ENCODE measurements around the gene KRT25. TPM values are rescaled to one million over a fixed set of nuclear protein-coding genes. Genes with fewer than 3 reads are reported as not detected.

The KRT25 gene
- total RNA-seq, 4 donors from 2014 or later, result 0.59 to 111 TPM; not detected in 2

DNA sequence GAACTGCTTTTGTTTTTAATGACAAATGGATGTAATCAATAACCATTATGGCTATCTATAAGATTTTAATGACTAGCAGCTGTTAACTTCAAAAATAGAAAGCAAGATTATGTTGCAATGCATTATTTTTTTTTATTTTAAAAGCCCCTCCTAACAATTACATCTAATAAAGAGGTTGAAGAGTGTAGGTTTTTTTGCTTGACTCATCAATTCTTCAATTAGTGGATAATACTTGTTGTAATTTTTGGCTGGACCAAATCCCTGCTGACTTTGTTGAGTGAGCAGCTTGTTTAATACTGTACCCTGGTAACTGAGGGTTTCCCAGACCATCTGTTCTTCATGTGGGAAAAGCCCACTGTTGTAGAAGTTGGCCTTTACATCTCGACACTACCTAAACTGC lies 24.2 kb downstream of the KRT25 start:
- intact Hi-C loops (cut with DNase I; ENCODE audit: low total_unique reads), result no loop called here

DNA sequence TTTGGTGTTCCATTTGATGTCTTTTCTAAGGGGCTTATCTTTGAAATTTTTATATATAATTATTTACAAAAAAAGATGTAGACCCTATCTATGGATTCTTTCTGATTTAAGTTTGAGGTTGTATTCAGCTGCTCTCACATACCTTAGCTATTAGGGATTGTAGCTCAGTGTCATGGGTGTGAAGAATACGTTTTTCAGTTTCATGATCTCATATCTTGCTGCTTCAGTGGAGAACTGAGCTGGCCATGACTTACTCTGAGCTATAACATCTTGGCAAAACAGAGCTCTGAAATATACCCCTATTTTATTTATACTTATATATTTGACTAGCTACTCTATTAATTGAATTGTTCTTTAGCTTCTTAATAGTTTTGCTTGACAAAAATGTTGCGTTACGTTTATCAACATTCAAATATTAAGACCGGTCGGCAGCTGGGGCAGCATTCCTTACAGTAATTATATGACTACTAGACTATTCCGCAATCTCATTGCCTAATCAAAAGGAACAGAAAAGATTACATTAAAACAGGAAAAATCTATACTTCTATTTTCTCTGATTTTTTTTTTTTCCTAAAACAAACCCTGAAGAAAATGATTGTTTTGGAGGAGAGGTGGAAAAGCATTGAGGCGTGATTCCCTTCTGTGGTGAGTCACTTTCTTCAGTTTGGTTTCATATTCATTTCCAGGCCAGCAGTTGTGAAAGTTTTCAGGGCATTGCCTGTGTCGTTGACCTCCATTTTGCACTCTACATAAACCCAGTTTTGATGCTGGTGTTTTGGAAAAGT lies 27.5 kb downstream of the KRT25 start:
- intact Hi-C loops (cut with DNase I; ENCODE audit: low total_unique reads), result no loop called here
- TF ChIP-seq, protein P1, sequence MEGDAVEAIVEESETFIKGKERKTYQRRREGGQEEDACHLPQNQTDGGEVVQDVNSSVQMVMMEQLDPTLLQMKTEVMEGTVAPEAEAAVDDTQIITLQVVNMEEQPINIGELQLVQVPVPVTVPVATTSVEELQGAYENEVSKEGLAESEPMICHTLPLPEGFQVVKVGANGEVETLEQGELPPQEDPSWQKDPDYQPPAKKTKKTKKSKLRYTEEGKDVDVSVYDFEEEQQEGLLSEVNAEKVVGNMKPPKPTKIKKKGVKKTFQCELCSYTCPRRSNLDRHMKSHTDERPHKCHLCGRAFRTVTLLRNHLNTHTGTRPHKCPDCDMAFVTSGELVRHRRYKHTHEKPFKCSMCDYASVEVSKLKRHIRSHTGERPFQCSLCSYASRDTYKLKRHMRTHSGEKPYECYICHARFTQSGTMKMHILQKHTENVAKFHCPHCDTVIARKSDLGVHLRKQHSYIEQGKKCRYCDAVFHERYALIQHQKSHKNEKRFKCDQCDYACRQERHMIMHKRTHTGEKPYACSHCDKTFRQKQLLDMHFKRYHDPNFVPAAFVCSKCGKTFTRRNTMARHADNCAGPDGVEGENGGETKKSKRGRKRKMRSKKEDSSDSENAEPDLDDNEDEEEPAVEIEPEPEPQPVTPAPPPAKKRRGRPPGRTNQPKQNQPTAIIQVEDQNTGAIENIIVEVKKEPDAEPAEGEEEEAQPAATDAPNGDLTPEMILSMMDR (IDR thresholded peaks at IDR 0.05), result no peak
- TF ChIP-seq POLR2A (IDR thresholded peaks at IDR 0.05), result no peak
- DNase-seq (ENCODE audit: low spot score in 2 of 2), result no peak
- no peak overlapping the region for H3K4me3 ChIP-seq (ENCODE audit: low read depth, poor library complexity, severe bottlenecking)
- WGBS, 2 donors, result 62 to 63% methylated on average over 8 of the region's 8 CpGs

More for the DNA sequence above, 24.2 kb downstream of the KRT25 start:
- WGBS, 2 donors, result 45 to 53% methylated on average over 1 of the region's 1 CpG
- no peak overlapping the region for H3K4me3 ChIP-seq (ENCODE audit: low read depth, poor library complexity, severe bottlenecking)
- no peak for DNase-seq (ENCODE audit: low spot score in 2 of 2)
- no peak for TF ChIP-seq POLR2A (IDR thresholded peaks at IDR 0.05)
- TF ChIP-seq, protein P1 (IDR thresholded peaks at IDR 0.05), result no peak

DNA sequence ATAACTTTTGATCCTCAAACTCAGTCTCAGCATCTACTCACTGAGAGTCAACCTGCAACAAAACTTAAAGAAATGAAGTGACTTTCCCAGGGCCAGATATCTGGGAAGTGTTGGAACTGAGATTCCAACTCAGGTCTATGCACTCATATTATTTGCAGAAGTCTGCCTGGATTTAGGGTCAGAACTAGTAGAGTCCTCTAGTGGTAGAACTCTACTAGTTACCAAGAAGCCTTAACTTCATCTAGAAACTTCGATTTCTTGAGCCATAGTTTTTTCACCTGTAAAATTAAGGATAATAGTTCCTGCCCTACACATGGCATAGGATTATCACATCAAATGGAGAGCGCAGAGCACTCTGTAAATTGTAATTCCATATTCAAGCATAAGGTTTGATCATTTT lies 28.2 kb downstream of the KRT25 start:
- TF ChIP-seq POLR2A (IDR thresholded peaks at IDR 0.05), result no peak
- TF ChIP-seq, protein P1 (IDR thresholded peaks at IDR 0.05), result no peak
- intact Hi-C loops (cut with DNase I; ENCODE audit: low total_unique reads), result no loop called here
- no peak overlapping the region for H3K4me3 ChIP-seq (ENCODE audit: low read depth, poor library complexity, severe bottlenecking)
- no peak for DNase-seq (ENCODE audit: low spot score in 2 of 2)
- 63 to 75% methylated on average over 2 of the region's 2 CpGs for WGBS, 2 donors

DNA sequence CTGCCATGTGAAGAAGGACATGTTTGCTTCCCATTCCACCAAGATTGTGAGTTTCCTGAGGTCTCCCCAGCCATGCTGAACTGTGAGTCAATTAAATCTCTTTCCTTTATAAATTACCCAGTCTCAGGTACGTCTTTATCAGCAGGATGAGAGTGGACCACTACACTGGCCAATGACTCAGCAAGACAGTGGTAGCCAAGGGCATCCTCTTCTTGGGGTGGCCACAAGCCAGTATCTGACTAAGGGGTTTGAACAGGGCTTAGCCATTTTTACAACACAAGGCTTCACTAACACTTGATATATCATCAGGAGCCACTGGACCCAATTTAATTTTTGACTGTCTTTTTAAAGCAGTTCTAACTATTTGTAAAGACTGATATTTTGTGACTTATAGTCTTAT lies 30.5 kb downstream of the KRT25 start:
- no peak overlapping the region for H3K4me3 ChIP-seq (ENCODE audit: low read depth, poor library complexity, severe bottlenecking)
- DNase-seq (ENCODE audit: low spot score in 2 of 2), result no peak
- TF ChIP-seq, protein P1 (IDR thresholded peaks at IDR 0.05), result no peak
- no peak for TF ChIP-seq POLR2A (IDR thresholded peaks at IDR 0.05)
- intact Hi-C loops (cut with DNase I; ENCODE audit: low total_unique reads), result no loop called here
- 78 to 85% methylated on average over 1 of the region's 1 CpG for WGBS, 2 donors

DNA sequence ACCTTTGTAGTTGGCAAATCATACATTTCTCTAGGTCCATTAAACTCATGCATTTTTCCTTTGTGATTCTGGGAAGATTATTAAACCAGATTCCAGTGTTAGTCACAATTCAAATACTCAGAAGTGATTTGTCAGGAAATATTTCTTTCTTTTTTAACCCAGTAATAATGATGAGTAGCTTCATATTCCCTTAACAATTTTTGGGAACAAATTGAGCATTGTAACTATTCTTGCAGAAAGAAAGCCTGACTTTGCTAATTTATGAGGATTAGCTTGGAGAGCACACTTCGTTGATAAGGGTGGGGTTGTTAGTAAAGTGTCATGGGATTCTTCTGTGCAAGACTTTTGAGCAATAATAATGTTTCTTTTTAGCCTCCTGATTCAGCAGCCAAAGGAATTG lies 32.9 kb downstream of the KRT25 start:
- no peak for TF ChIP-seq POLR2A (IDR thresholded peaks at IDR 0.05)
- TF ChIP-seq, protein P1 (IDR thresholded peaks at IDR 0.05), result no peak
- WGBS, 2 donors, result 50 to 51% methylated on average over 1 of the region's 1 CpG
- intact Hi-C loops (cut with DNase I; ENCODE audit: low total_unique reads), result no loop called here
- DNase-seq (ENCODE audit: low spot score in 2 of 2), result no peak
- H3K4me3 ChIP-seq (ENCODE audit: low read depth, poor library complexity, severe bottlenecking), result no peak overlapping the region

DNA sequence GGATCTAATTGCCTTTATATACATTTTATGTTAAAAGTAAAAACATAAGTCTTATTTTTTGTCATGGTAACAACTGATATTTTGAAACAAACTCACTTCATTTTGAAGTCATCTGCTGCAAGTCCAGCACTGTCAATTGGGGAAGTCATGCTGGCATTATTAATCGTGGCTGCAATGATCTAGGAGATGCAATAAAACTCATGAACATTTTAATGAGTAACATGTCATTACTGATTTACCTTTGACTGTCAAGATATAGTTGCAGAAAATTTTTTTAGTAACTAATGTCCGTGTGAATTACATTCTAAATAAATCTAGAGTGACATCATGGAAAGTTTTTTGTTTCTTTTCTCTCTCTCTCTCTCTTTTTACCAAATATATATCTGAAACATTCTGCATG lies 34.2 kb downstream of the KRT25 start:
- no peak overlapping the region for H3K4me3 ChIP-seq (ENCODE audit: low read depth, poor library complexity, severe bottlenecking)
- DNase-seq (ENCODE audit: low spot score in 2 of 2), result no peak
- 38% methylated on average over 2 of the region's 2 CpGs for WGBS, 2 donors
- intact Hi-C loops (cut with DNase I; ENCODE audit: low total_unique reads), result no loop called here
- TF ChIP-seq, protein P1 (IDR thresholded peaks at IDR 0.05), result no peak
- no peak for TF ChIP-seq POLR2A (IDR thresholded peaks at IDR 0.05)

All from lower leg skin (tissue), 4 donors.